Right lobe of liver (tissue), 4 donors: Measurements from ENCODE around the gene KIF13A.

Experiments
- POLR2A ChIP-seq: fragments of 450-650 bp; IDR thresholded peaks from one replicate; pipeline ENCODE4 v1.6.1; 2017; ENCODE audit warnings: antibody characterized with exemption, mild to moderate bottlenecking
- TF ChIP-seq, protein P1 (sequence below), 4 donors: fragments of 200-600 bp in 3 of 4; fragments of 450-650 bp in 1 of 4; IDR thresholded peaks; one replicate each; pipeline versions ENCODE4 v1.5.1 to v1.8.0; 2016 to 2022; ENCODE audit warnings: antibody characterized with exemption in 4 of 4, mild to moderate bottlenecking in 2 of 4
- donor health status: DM: no; HTN: no; CAD: no.
- donor health status: DM: no; HTN: no; CAD: no.
- donor health status: DM: no; HTN: yes; CAD: no.

DNA sequence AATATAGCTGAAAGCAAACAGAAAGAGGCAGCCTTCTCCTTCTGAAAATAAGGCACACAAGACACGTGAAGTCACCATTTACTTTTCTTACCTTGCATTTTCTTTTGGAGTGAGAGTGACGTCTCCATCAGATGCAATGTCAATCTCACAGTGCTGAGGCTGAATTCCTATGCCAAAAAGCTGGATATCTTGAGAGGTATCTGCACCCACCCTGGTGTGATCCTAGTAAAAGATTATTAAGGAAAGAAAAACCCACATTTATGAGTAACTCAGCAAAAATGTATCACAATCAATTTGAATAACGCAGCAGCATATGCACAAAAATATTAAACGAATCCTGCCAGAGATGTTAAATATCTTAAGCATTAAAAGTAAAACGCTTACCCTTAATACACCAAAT is 159.3 kb downstream of the KIF13A start:
- no peak for TF ChIP-seq POLR2A
- TF ChIP-seq, protein P1, sequence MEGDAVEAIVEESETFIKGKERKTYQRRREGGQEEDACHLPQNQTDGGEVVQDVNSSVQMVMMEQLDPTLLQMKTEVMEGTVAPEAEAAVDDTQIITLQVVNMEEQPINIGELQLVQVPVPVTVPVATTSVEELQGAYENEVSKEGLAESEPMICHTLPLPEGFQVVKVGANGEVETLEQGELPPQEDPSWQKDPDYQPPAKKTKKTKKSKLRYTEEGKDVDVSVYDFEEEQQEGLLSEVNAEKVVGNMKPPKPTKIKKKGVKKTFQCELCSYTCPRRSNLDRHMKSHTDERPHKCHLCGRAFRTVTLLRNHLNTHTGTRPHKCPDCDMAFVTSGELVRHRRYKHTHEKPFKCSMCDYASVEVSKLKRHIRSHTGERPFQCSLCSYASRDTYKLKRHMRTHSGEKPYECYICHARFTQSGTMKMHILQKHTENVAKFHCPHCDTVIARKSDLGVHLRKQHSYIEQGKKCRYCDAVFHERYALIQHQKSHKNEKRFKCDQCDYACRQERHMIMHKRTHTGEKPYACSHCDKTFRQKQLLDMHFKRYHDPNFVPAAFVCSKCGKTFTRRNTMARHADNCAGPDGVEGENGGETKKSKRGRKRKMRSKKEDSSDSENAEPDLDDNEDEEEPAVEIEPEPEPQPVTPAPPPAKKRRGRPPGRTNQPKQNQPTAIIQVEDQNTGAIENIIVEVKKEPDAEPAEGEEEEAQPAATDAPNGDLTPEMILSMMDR (IDR thresholded peaks at IDR 0.05) = no peak
